Astrocyte of the cerebellum (primary cell): ENCODE results near the gene DKC1.
"Not testable (repeated sequence)": the region's sequence is repeated elsewhere in the genome, so short reads cannot be mapped to it uniquely, and the experiment has no call there.

ENCODE experiments used
- DNase-seq: peaks from one replicate; pipeline ENCODE4 v3.0.0-alpha.2; 2011; ENCODE audit warnings: low read depth
- H3K4me3 ChIP-seq: 2 replicates; pipeline ENCODE4 v1.5.1; 2011; ENCODE audit warnings: mild to moderate bottlenecking, low read depth, low read length, moderate library complexity
- in situ Hi-C: cut with HindIII; loops from 2 replicates; pipeline ENCODE4 v1.10.0; 2017; ENCODE audit warnings: low sequenced_read_pairs
- TF ChIP-seq, protein P1 (sequence below): IDR thresholded peaks from 2 replicates; pipeline ENCODE4 v1.5.1; 2012; ENCODE audit warnings: low read length, low read depth, moderate library complexity, mild to moderate bottlenecking; ENCODE audit errors: missing control alignments

Gene DKC1

DNA sequence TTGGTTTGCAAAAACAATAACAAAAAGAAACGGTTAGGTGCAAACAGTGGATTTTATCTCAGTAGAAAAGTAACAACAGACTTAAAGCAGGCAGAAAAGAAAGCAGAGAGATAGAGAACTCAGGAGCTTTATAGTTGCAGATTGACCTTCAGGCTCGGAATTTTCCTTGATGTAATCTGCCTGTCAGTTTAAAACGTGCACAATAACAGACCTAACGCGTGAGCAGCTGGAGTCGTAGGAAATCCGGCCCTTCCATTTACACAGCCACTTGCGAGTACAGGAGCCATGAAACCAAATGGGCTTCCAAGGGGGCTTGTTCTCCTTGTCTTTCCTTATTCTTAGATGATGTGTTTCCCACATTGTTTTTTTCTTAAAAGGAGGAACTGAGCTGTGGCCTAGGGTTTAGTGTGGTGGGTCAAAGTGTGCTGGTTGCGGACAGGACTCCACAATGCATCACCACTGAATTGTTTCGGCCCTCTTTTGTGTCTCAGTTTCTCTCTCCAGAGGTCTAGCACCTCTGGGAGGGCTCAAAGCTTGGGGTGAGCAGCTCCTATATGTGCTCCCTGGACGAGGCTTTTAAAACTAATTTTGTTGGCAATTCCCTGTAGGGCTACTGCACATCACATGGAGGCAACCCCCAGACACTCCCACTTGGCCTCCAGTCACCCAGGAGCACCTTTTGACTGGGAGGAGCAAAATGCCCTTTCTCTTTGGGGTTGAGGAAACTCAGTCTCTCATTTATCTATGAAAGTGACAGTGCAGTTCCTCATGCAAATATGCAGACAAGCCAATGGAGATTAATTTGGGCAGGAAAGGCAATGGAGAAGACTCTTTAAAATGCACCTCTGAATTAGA lies 56.5 kb downstream of the DKC1 start:
- DNase-seq = no peak
- H3K4me3 ChIP-seq = no peak overlapping the region
- in situ Hi-C loops = no loop called here
- TF ChIP-seq, protein P1, sequence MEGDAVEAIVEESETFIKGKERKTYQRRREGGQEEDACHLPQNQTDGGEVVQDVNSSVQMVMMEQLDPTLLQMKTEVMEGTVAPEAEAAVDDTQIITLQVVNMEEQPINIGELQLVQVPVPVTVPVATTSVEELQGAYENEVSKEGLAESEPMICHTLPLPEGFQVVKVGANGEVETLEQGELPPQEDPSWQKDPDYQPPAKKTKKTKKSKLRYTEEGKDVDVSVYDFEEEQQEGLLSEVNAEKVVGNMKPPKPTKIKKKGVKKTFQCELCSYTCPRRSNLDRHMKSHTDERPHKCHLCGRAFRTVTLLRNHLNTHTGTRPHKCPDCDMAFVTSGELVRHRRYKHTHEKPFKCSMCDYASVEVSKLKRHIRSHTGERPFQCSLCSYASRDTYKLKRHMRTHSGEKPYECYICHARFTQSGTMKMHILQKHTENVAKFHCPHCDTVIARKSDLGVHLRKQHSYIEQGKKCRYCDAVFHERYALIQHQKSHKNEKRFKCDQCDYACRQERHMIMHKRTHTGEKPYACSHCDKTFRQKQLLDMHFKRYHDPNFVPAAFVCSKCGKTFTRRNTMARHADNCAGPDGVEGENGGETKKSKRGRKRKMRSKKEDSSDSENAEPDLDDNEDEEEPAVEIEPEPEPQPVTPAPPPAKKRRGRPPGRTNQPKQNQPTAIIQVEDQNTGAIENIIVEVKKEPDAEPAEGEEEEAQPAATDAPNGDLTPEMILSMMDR = no peak

DNA sequence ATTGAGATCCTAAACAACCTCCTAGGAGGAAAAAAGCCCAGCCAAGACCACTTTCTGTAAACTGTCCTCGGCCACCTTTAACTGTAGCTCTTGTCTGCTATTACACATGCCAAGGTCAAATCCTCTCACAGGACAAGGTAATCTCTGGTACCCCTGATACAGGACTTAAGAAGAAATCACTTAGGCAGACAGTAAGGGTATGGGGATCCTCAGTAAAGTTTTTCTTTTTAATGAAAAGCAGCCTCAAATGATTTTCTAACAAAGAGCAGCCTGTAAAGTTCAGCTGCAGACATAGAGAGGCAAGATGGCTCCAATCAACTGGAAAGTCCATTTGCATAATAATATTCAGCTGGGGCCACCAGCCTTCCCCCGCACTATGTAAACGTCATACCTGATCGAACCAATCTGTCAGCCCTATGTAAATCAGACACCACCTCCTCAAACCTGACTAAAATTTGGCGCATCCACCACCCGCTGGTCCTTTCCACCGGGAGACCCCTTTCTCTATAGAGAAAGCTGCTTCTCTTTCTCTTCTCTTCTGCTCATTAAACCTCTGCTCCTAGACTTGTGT lies 57.2 kb downstream of the DKC1 start:
- in situ Hi-C loops = no loop called here
- TF ChIP-seq, protein P1 = no peak
- no peak overlapping the region for H3K4me3 ChIP-seq
- no peak for DNase-seq

DNA sequence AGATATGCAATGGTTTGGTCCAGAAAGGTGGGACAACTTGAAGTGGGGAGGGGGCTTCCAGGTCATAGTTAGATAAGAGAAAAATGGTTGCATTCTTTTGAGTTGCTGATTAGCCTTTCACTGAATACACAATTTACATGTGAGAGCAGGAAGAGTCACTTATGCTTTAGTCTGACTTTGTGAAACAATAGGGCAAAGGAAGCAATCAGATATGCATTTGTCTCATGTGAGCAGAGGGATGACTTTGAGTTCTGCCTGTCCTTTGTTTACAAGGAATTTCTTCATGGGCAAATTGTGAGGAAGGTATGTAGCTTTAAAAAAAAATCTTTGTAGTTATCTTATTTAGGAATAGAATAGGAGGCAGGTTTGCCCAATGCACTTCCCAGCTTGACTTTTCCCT lies 58.9 kb downstream of the DKC1 start:
- in situ Hi-C loops = no loop called here
- no peak for DNase-seq

DNA sequence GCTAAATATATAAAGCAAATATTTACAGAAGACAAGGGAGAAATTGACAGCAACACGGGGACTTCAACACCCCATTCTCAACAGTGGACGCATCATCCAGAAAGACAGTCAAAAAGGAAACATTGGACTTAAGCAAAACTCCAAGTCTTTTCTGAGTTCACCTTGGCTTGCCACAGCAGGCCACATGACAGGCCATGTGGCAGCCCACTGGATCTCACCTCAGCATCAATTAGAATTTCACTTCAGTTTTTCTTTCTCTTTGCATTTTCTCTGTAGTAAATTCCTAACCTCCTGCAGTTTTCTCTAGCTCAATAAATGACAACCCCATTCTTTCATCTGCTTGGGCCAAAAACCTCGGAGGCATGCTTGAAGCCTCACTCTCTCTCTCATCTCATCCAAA lies 59.4 kb downstream of the DKC1 start:
- H3K4me3 ChIP-seq = no peak overlapping the region
- TF ChIP-seq, protein P1 = no peak
- DNase-seq = no peak
- in situ Hi-C loops = no loop called here

More for the DNA sequence above, 58.9 kb downstream of the DKC1 start:
- TF ChIP-seq, protein P1 = no peak
- no peak overlapping the region for H3K4me3 ChIP-seq

DNA sequence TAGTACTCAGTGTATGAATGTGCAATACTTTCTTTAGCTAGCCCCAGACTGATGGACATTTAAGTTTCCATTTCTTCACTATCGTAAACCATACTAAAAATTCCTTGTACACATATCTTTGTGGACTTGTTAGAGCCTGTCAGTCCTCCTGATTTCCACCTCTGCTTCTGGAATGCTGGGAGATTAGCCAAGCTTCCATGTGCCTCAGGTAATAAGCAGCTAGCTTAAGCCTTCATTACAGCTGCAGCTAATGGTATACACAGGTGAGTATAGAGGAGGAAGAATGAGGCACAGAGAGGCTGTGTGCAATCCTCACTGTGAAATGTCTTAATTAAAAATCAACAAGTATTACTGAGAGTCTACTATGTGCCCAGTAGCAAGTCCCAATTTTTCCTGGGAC lies 62.0 kb downstream of the DKC1 start:
- DNase-seq = no peak
- H3K4me3 ChIP-seq = no peak overlapping the region
- TF ChIP-seq, protein P1 = no peak
- in situ Hi-C loops = no loop called here

DNA sequence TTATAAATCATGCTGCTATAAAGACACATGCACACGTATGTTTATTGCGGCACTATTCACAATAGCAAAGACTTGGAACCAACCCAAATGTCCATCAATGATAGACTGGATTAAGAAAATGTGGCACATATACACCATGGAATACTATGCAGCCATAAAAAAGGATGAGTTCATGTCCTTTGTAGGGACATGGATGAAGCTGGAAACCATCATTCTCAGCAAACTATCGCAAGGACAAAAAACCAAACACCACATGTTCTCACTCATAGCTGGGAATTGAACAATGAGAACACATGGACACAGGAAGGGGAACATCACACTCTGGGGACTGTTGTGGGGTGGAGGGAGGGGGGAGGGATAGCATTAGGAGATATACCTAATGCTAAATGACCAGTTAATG lies 62.9 kb downstream of the DKC1 start:
- DNase-seq, in situ Hi-C loops, H3K4me3 ChIP-seq: not testable (repeated sequence)
